Measurements from ENCODE around the gene LCN10.
"Not testable (repeated sequence)": the region's sequence is repeated elsewhere in the genome, so short reads cannot be mapped to it uniquely, and the experiment has no call there.

LCN10 gene

GRCh38 chr9:136711751-136712689 is 30.7 kb downstream of the LCN10 start, which contains the start of gene DIPK1B:
Gene DIPK1B (plus strand): TSS chr9:136712572. CDS start chr9:136712666, 94 bp downstream.
- TF ChIP-seq, protein P1, sequence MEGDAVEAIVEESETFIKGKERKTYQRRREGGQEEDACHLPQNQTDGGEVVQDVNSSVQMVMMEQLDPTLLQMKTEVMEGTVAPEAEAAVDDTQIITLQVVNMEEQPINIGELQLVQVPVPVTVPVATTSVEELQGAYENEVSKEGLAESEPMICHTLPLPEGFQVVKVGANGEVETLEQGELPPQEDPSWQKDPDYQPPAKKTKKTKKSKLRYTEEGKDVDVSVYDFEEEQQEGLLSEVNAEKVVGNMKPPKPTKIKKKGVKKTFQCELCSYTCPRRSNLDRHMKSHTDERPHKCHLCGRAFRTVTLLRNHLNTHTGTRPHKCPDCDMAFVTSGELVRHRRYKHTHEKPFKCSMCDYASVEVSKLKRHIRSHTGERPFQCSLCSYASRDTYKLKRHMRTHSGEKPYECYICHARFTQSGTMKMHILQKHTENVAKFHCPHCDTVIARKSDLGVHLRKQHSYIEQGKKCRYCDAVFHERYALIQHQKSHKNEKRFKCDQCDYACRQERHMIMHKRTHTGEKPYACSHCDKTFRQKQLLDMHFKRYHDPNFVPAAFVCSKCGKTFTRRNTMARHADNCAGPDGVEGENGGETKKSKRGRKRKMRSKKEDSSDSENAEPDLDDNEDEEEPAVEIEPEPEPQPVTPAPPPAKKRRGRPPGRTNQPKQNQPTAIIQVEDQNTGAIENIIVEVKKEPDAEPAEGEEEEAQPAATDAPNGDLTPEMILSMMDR (IDR thresholded peaks at IDR 0.05; ENCODE audit: low read depth, low read length, missing control alignments), result no peak
- no peak within 1 kb of the TSS for H3K4me3 ChIP-seq (ENCODE audit: low read depth, low read length)
- DNase-seq (ENCODE audit: low read depth), result no peak

GRCh38 chr9:136711219-136711648 is 31.5 kb downstream of the LCN10 start:
- H3K4me3 ChIP-seq (ENCODE audit: low read depth, low read length); DNase-seq (ENCODE audit: low read depth): not testable (repeated sequence)

DNA sequence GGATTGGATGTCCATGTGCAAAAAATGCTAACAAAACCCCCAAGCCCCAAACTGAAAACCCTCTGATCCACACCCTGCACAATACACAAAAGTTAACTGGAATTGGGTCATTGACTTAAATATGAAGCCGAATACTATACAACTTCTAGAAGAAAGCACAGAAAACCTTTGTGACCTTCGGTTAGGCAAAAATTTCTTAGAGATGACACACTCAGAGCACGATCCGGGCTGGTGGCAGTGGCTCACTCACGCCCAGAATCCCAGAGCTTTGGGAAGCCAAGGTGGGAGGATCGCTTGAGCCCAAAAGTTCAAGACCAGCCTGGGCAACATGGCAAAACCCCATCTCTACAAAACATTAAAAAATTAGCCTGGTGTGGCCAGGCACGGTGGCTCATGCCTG is 32.2 kb downstream of the LCN10 start:
- H3K4me3 ChIP-seq (ENCODE audit: low read depth, low read length), result no peak overlapping the region
- TF ChIP-seq, protein P1 (IDR thresholded peaks at IDR 0.05; ENCODE audit: low read depth, low read length, missing control alignments), result no peak
- no peak for DNase-seq (ENCODE audit: low read depth)

GRCh38 chr9:136709454-136710109 is 33.2 kb downstream of the LCN10 start:
- no peak for DNase-seq (ENCODE audit: low read depth)
- TF ChIP-seq, protein P1 (IDR thresholded peaks at IDR 0.05; ENCODE audit: low read depth, low read length, missing control alignments), result no peak
- H3K4me3 ChIP-seq (ENCODE audit: low read depth, low read length), result no peak overlapping the region

DNA sequence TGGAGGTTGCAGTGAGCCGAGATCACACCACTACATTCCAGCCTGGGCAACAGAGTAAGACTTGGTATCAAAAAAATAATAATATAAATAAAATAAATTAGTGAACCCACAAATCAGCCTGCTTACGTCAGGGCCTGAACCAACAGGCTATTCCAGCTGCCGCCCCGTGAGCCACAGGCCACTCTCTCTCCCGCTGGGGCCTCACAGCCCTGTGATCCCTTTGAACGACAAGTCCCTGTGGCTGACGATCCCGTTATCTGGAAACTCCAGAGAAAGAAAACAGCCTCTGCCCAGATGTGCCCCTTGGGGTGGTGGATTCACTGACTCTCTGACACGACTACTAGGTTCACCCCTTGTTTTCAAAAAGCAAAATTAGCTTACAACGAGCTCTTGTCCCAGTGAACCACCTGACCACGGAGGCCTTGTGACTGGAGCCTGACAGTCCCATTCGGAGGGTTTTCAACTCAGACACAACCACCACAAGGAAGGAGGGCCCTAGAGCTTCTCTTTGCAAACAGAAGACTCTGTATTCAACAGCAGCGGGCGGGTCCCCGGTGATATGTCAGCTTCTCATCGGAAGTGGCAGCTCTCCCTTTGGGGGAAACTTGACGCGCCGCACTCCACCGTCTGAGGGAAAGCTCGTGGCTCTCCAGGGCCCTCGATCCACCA is 34.8 kb downstream of the LCN10 start:
- TF ChIP-seq, protein P1 (IDR thresholded peaks at IDR 0.05; ENCODE audit: low read depth, low read length, missing control alignments), result no peak
- no peak overlapping the region for H3K4me3 ChIP-seq (ENCODE audit: low read depth, low read length)
- no peak for DNase-seq (ENCODE audit: low read depth)

GRCh38 chr9:136707011-136707410 is 35.7 kb downstream of the LCN10 start:
- TF ChIP-seq, protein P1 (IDR thresholded peaks at IDR 0.05; ENCODE audit: low read depth, low read length, missing control alignments), result no peak
- H3K4me3 ChIP-seq (ENCODE audit: low read depth, low read length), result no peak overlapping the region
- DNase-seq (ENCODE audit: low read depth), result no peak

DNA sequence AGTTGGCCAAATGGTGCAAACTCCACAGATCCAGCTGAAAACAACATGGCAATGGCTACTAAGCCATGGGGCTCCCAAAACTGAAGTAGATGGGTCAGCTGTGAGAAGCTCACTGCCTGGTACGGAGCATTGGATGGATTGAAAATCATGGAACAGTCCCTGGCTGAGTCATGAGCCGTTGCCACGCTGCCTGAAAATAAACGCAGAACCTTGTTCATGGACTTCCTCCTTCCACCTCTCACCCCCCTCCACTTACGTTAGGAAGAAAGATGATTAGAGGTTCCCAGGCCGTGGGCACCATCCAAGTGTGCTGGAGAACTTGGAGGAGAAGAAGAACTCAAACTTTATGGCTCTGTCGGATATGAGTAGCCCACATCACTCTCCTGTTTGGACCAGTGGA is 37.2 kb downstream of the LCN10 start:
- H3K4me3 ChIP-seq (ENCODE audit: low read depth, low read length), result no peak overlapping the region
- DNase-seq (ENCODE audit: low read depth), result no peak
- TF ChIP-seq, protein P1 (IDR thresholded peaks at IDR 0.05; ENCODE audit: low read depth, low read length, missing control alignments), result no peak

DNA sequence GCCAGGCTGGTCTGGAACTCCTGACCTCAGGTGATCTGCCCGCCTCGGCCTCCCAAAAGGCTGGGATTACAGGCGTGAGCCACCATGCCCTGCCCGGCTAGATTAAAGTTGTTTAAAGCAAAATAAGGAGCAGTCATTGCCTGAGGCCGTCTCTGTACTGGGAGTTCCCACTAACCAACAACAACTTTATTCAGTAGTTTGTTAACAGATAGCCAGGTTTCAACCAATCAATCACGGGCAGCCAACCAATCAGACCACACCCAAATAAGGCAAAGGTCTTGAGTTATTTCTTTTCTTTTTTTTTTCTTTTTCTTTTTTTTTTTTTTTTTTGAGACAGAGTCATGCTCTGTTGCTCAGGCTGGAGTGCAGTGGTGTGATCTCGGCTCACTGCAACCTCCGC is 38.0 kb downstream of the LCN10 start:
- H3K4me3 ChIP-seq (ENCODE audit: low read depth, low read length); DNase-seq (ENCODE audit: low read depth): not testable (repeated sequence)
